Measurements from ENCODE around the gene CGB1. TPM values are rescaled to one million over a fixed set of nuclear protein-coding genes. Genes with fewer than 3 reads are reported as not detected.
"Not testable (repeated sequence)": the region's sequence is repeated elsewhere in the genome, so short reads cannot be mapped to it uniquely, and the experiment has no call there.

The CGB1 gene
- not detected for total RNA-seq

DNA sequence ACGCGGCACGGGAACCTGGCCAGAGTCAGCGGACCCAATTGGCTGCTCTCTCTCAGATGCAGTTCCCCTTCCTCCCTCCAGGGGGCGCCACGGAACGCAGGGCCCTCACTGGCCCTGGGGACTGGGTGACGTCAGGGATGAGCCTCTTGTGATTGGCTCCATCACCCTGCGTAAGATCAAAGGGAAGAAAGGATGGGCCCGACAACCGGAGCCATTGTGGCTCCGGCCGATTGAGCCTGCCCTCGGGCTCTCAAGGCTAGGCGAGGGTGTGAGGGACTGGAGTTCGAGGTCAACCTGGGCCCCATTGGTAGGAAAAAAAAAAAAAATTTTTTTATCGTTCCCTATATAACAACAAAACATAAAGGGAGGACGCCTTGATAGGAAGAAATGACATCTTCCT is at the start of gene CGB1:
TSS of gene CGB1 (minus strand) at position 81 of the 400 bp plus-strand sequence. CDS start 184 bp downstream, outside the sequence.
- H3K27me3 ChIP-seq; H3K36me3 ChIP-seq; H3K27ac ChIP-seq; H3K9me3 ChIP-seq; DNase-seq (ENCODE audit: low spot score in 2 of 2); H3K4me3 ChIP-seq; H3K4me1 ChIP-seq: not testable (repeated sequence)
- TF ChIP-seq, protein P1, sequence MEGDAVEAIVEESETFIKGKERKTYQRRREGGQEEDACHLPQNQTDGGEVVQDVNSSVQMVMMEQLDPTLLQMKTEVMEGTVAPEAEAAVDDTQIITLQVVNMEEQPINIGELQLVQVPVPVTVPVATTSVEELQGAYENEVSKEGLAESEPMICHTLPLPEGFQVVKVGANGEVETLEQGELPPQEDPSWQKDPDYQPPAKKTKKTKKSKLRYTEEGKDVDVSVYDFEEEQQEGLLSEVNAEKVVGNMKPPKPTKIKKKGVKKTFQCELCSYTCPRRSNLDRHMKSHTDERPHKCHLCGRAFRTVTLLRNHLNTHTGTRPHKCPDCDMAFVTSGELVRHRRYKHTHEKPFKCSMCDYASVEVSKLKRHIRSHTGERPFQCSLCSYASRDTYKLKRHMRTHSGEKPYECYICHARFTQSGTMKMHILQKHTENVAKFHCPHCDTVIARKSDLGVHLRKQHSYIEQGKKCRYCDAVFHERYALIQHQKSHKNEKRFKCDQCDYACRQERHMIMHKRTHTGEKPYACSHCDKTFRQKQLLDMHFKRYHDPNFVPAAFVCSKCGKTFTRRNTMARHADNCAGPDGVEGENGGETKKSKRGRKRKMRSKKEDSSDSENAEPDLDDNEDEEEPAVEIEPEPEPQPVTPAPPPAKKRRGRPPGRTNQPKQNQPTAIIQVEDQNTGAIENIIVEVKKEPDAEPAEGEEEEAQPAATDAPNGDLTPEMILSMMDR (IDR thresholded peaks at IDR 0.05) = peak in 1 of 5 experiments; percentile 5
- 45 to 61% methylated on average over 18 of the region's 18 CpGs for WGBS, 2 donors

DNA sequence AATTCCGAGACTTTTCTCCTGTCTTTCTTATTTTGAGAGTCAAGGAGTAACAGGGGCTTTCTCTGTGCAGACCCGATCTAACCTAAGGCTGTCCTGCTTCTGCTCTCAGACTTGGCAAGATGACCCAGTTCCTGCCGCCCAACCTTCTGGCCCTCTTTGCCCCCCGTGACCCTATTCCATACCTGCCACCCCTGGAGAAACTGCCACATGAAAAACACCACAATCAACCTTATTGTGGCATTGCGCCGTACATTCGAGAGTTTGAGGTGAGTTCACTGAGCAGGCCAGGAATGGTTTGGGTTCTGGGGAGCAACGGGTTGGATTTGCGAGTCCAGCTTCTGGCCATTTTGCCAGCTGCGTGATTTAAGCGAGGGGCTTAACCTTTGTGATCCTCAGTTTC is 49.6 kb upstream of the CGB1 start:
- WGBS, 2 donors = 45 to 51% methylated on average over 11 of the region's 11 CpGs
- Histone ChIP-seq H3K27me3 (no peaks in the 10 kb centered on the region), H3K36me3 (peaks cover 2 to 41% (median 16%) of the 10 kb centered on the region in 3 donors), H3K4me1 (peaks cover 0 to 38% (median 18%) of the 10 kb centered on the region in 4 donors), H3K9me3 (no peaks in the 10 kb centered on the region), H3K27ac (peak overlapping the region in 3 of 4 donors; percentile 84 to 95 (median 90)), H3K4me3 (peak overlapping the region; percentile 71 to 98 (median 90))
- TF ChIP-seq, protein P1 (IDR thresholded peaks at IDR 0.05) = no peak
- TF ChIP-seq POLR2A (IDR thresholded peaks at IDR 0.05) (no peak), EP300 (IDR thresholded peaks at IDR 0.05) (no peak)
- no peak for DNase-seq (ENCODE audit: low spot score in 2 of 2)

DNA sequence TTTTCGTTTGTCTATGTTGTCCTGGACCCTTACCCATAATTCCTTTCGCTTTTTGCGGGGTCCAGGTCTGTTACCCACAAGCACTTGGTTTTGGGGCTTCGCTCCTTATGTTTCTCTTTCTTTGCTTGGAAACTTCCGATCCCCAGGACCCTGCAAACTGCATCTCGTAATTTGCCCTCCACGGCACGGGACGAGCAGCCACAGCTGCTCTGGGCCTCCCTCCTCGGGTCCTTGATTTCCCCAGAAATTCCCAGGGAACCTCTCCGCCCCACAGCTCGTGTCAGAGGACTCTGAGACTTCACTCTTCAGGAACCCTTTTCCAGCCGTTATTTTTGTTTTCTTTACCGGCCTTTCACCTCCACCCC is 49.2 kb upstream of the CGB1 start:
- TF ChIP-seq, protein P1 (IDR thresholded peaks at IDR 0.05) = no peak
- no peak for TF ChIP-seq EP300 (IDR thresholded peaks at IDR 0.05)
- TF ChIP-seq POLR2A (IDR thresholded peaks at IDR 0.05) = no peak
- peak overlapping the region; percentile 71 to 98 (median 90) for H3K4me3 ChIP-seq
- peak overlapping the region; percentile 75 to 95 (median 87) for H3K27ac ChIP-seq
- no peaks in the 10 kb centered on the region for H3K9me3 ChIP-seq
- H3K36me3 ChIP-seq = peaks cover 2 to 37% (median 12%) of the 10 kb centered on the region in 3 donors
- H3K4me1 ChIP-seq = peaks cover 0 to 38% (median 18%) of the 10 kb centered on the region in 4 donors
- H3K27me3 ChIP-seq = no peaks in the 10 kb centered on the region
- no peak for DNase-seq (ENCODE audit: low spot score in 2 of 2)
- WGBS, 2 donors = 1% methylated on average over 14 of the region's 14 CpGs

DNA sequence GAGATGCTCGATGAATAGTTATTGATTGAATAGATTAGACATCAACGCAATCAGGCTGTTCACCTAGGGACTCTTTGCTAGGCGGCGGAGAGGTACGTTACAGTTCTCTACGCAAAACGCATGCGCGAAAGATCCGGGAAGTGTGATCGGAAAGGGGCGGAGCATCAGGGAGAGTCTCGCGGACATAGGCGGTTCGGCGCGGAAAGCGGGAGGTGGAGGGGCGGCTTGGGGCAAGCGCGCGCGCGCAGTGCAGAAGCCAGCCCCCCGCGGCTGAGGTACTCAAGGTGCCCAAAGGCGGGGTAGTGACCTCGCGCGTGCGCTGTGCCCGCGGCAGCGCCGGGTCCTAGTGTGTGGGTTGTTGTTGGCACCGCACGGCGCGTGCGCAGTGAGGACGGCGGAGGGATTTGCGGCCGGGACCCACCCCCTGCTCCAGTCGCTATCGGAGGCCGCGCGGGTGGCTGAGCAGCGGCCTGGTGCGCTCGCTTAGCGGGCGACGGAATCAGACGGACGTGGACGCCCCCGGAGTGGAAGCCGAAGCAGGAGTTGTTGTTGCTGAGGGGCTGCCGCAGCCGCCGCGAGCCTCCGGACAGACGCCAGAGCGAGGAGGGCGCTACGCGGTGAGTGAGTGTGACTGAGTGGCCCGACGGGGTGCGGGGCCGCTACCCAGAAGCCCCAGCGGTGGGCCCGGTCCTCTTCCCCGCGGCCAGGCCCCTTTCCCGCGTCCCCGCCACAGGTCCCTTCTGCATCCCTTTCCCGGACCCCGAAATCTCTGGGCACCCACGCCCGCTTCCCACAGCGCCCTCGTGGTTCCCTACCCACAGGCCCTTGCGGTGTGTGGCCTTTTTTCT is 48.5 kb upstream of the CGB1 start, which contains the start of gene SNRNP70:
TSS of gene SNRNP70 (plus strand) at position 432 of the 848 bp plus-strand sequence. CDS start 964 bp downstream, outside the sequence.
- Histone ChIP-seq H3K9me3 (no peaks in the 10 kb centered on the region), H3K4me1 (peaks cover 0 to 38% (median 18%) of the 10 kb centered on the region in 4 donors), H3K36me3 (peaks cover 0 to 31% (median 6%) of the 10 kb centered on the region in 3 donors), H3K27ac (peak within 1 kb of the TSS; percentile 75 to 95 (median 87)), H3K27me3 (no peaks in the 10 kb centered on the region), H3K4me3 (peak within 1 kb of the TSS; percentile 71 to 98 (median 90))
- TF ChIP-seq EP300 (IDR thresholded peaks at IDR 0.05) (peak; percentile 78 to 95), POLR2A (IDR thresholded peaks at IDR 0.05) (peak; percentile 78 to 88)
- TF ChIP-seq, protein P1 (IDR thresholded peaks at IDR 0.05) = peak in 3 of 5 experiments; percentile 9 to 61 (median 59)
- 1% methylated on average over 43 to 70 of the region's 89 CpGs for WGBS, 2 donors
- DNase-seq (ENCODE audit: low spot score in 2 of 2) = peak; percentile 95 to 97

All from tibial nerve (tissue), 4 donors.